Bronchial epithelial cell (primary cell): ENCODE data around the gene GAK. TPM values are rescaled to one million over a fixed set of nuclear protein-coding genes. Genes with fewer than 3 reads are reported as not detected.

ENCODE experiments used
- DNase-seq: peaks from one replicate; pipeline ENCODE4 v3.0.0-alpha.2; 2010; ENCODE audit warnings: low read depth
- FAIRE-seq: peaks from 2 replicates; lab custom pipeline; 2011; peaks lifted over from hg19 to GRCh38; lab: Jason Lieb, UNC
- H3K27me3 ChIP-seq: 2 replicates; pipeline ENCODE4 v1.5.1; 2011; ENCODE audit warnings: low read length; ENCODE audit not compliant: control insufficient read depth, insufficient read depth
- H3K36me3 ChIP-seq: 2 replicates; pipeline ENCODE4 v1.5.1; 2011; ENCODE audit warnings: low read length; ENCODE audit not compliant: control insufficient read depth, insufficient read depth
- H3K4me3 ChIP-seq: 2 replicates; pipeline ENCODE4 v1.5.1; 2011; ENCODE audit warnings: mild to moderate bottlenecking, low read depth, low read length, control low read depth
- total RNA-seq: library from RNA; depleted of rRNA; stranded (reverse); fragments of >200 nt; gene quantifications from 2 replicates; pipeline ENCODE4 v1.2.1, GENCODE V29; 2014
- TF ChIP-seq, protein P1 (sequence below): IDR thresholded peaks from 2 replicates; pipeline ENCODE4 v1.5.1; 2011; ENCODE audit warnings: mild to moderate bottlenecking, moderate library complexity, low read length, control low read depth, inconsistent platforms; ENCODE audit not compliant: insufficient read depth, severe bottlenecking

The GAK gene
- total RNA-seq, 1 donor from 2014 or later = 52.9 TPM

DNA sequence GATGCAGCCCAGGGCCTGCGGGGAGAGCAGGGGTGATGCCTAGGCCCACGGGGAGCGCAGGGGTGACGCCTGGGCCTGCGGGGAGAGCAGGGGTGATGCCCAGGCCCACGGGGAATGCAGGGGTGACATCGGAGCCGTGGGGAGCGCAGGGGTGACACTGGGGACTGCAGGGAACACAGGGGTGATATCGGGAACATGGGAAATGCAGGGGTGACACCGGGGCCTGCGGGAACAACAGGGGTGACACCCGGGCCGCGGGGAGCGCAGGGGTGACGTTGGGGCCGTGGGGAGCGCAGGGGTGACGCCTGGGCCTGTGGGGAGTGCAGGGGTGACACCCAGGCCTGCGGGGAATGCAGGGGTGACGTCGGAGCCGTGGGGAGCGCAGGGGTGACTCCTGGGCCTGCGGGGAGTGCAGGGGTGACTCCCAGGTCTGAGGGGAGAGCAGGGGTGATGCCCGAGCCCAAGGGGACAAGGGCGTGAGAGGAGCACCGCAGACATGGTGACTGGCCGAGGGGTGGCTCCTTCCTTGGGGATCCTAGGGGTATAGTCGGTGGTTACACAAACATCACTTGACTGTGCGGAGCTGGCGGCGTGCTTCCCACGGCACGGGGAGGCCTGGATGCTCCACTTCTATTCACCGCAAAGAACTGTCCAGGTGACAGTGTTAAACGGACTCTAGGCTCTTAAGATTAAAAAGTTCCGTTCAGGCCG, 38.0 kb downstream of the GAK start:
- no peak overlapping the region for H3K4me3 ChIP-seq
- no peak for FAIRE-seq
- H3K36me3 ChIP-seq = peaks cover 47% of the 10 kb centered on the region
- no peak for DNase-seq
- TF ChIP-seq, protein P1, sequence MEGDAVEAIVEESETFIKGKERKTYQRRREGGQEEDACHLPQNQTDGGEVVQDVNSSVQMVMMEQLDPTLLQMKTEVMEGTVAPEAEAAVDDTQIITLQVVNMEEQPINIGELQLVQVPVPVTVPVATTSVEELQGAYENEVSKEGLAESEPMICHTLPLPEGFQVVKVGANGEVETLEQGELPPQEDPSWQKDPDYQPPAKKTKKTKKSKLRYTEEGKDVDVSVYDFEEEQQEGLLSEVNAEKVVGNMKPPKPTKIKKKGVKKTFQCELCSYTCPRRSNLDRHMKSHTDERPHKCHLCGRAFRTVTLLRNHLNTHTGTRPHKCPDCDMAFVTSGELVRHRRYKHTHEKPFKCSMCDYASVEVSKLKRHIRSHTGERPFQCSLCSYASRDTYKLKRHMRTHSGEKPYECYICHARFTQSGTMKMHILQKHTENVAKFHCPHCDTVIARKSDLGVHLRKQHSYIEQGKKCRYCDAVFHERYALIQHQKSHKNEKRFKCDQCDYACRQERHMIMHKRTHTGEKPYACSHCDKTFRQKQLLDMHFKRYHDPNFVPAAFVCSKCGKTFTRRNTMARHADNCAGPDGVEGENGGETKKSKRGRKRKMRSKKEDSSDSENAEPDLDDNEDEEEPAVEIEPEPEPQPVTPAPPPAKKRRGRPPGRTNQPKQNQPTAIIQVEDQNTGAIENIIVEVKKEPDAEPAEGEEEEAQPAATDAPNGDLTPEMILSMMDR = no peak
- H3K27me3 ChIP-seq = no peaks in the 10 kb centered on the region

GRCh38 chr4:893276-893994, 38.7 kb downstream of the GAK start:
- no peaks in the 10 kb centered on the region for H3K27me3 ChIP-seq
- FAIRE-seq (no peak), DNase-seq (no peak)
- peaks cover 46% of the 10 kb centered on the region for H3K36me3 ChIP-seq
- no peak overlapping the region for H3K4me3 ChIP-seq
- TF ChIP-seq, protein P1 = no peak

DNA sequence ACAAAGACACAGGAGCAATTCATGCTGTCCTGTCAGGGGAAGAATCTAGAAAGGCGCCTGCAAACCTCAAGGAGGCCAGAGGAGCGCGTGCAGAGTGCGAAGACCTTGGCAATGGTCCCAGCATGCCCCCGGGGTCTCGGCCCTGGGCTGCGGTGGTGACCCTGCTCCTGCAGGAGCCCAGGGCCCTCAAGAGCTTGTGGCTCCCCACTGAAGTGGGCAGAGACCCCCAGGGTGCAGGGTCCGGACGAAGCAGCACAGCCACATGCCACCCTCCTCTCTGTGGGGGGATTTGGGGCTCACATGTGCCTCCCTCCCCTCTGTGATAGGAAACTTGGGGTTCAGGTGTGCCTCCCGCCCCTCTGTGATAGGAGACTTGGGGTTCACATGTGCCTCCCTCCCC, 39.3 kb downstream of the GAK start:
- Histone ChIP-seq H3K4me3 (no peak overlapping the region), H3K36me3 (peaks cover 44% of the 10 kb centered on the region), H3K27me3 (no peaks in the 10 kb centered on the region)
- FAIRE-seq (no peak), DNase-seq (no peak)
- TF ChIP-seq, protein P1 = no peak

DNA sequence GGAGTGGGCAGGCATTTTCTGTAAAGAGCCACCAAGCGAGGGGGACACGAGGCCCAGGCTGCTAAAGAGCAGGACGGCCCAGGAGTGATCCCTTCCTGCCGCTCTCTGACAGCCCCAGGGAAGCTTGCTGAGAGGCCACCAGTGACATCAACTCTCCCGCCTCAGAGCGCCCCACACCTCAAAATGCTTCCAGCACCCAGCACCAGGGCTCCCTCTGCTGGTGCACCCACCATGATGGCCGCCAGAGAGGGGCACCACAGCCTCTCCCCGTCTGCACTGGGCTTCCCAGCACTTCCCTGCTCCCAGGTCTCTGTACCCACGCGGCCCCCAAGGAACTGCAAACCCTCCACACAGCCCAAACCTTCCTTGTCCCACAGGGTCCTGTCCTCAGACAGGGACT, 40.4 kb downstream of the GAK start:
- Histone ChIP-seq H3K4me3 (no peak overlapping the region), H3K27me3 (no peaks in the 10 kb centered on the region), H3K36me3 (peaks cover 40% of the 10 kb centered on the region)
- TF ChIP-seq, protein P1 = no peak
- FAIRE-seq (no peak), DNase-seq (no peak)

- FAIRE-seq = no peak
- DNase-seq = no peak
- H3K27me3 ChIP-seq = no peaks in the 10 kb centered on the region
- H3K4me3 ChIP-seq = no peak overlapping the region
- peaks cover 35% of the 10 kb centered on the region for H3K36me3 ChIP-seq
- TF ChIP-seq, protein P1 = no peak
Measured at GRCh38 chr4:890036-890695, 42.0 kb downstream of the GAK start.
